ENCODE results near the gene LRFN2. TPM values are rescaled to one million over a fixed set of nuclear protein-coding genes. Genes with fewer than 3 reads are reported as not detected.

LRFN2 gene
- total RNA-seq, 1 donor from 2014 or later = not detected

GRCh38 chr6:40524797-40525585 lies 62.2 kb downstream of the LRFN2 start:
- no peak overlapping the region for H3K4me3 ChIP-seq (ENCODE audit: low read depth, low read length)
- no peak for DNase-seq (ENCODE audit: low read depth)
- TF ChIP-seq CTCF (conservative IDR thresholded peaks at IDR 0.05; ENCODE audit: low read depth, low read length) = no peak

- H3K4me3 ChIP-seq (ENCODE audit: low read depth, low read length) = no peak overlapping the region
- no peak for DNase-seq (ENCODE audit: low read depth)
- no peak for TF ChIP-seq CTCF (conservative IDR thresholded peaks at IDR 0.05; ENCODE audit: low read depth, low read length)
These were observed 63.5 kb downstream of the LRFN2 start for GRCh38 chr6:40523505-40524172.

- no peak overlapping the region for H3K4me3 ChIP-seq (ENCODE audit: low read depth, low read length)
- TF ChIP-seq CTCF (conservative IDR thresholded peaks at IDR 0.05; ENCODE audit: low read depth, low read length) = no peak
- no peak for DNase-seq (ENCODE audit: low read depth)
These were observed 65.7 kb downstream of the LRFN2 start for GRCh38 chr6:40521496-40521895.

GRCh38 chr6:40520678-40521077 lies 66.5 kb downstream of the LRFN2 start:
- DNase-seq (ENCODE audit: low read depth) = no peak
- no peak for TF ChIP-seq CTCF (conservative IDR thresholded peaks at IDR 0.05; ENCODE audit: low read depth, low read length)
- H3K4me3 ChIP-seq (ENCODE audit: low read depth, low read length) = no peak overlapping the region

GRCh38 chr6:40520084-40520483 lies 67.1 kb downstream of the LRFN2 start:
- no peak for DNase-seq (ENCODE audit: low read depth)
- no peak overlapping the region for H3K4me3 ChIP-seq (ENCODE audit: low read depth, low read length)
- TF ChIP-seq CTCF (conservative IDR thresholded peaks at IDR 0.05; ENCODE audit: low read depth, low read length) = no peak

GRCh38 chr6:40517654-40518053 lies 69.5 kb downstream of the LRFN2 start:
- TF ChIP-seq CTCF (conservative IDR thresholded peaks at IDR 0.05; ENCODE audit: low read depth, low read length) = no peak
- no peak overlapping the region for H3K4me3 ChIP-seq (ENCODE audit: low read depth, low read length)
- no peak for DNase-seq (ENCODE audit: low read depth)

Measured in epithelial cell of proximal tubule (primary cell).